Measurements from ENCODE around the gene TMEM236.

Gene TMEM236

GRCh38 chr10:17820943-17821342 lies 68.9 kb downstream of the TMEM236 start:
- DNase-seq (ENCODE audit: low spot score): no peak

- no peak for DNase-seq (ENCODE audit: low spot score)
These were observed 69.9 kb downstream of the TMEM236 start for GRCh38 chr10:17821893-17822292.

DNA sequence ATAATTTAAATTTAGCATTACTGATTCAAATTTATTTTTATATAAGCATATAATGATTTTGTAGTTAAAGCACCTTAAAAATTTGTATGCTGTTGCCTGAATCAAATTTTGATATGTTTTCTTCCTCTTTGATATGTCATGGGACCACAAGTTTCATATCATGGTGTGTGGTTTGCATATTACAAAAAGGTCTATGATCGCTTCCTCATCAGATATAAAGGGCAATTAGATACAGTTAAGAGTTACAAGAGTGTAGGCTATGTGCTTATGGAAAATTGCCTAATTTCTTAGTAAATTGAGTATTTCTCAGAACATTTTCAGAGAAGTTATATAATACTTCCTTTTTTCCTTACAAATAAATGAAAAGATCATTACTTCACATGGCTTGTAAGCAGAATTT lies 79.3 kb downstream of the TMEM236 start:
- DNase-seq (ENCODE audit: low spot score): no peak

- DNase-seq (ENCODE audit: low spot score): no peak
These were observed 79.9 kb downstream of the TMEM236 start for GRCh38 chr10:17831896-17832295.

DNA sequence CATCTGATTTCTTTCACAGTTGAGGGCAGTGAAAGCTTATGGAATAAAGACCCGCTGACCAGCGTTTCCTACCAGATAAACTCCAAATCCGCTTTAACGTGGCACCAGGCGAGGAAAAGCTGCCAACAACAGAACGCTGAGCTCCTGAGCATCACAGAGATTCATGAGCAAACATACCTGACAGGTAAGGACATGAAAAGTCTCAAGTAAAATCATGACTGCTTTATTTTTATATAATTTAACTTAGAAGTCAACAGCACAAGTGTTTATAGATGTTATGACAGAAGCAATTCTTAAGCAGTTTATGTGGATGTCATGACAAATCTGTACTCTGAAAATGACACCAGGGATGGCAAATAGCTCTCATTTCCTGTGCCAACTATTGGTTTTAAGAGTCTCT lies 81.7 kb downstream of the TMEM236 start:
- no peak for DNase-seq (ENCODE audit: low spot score)

- peak; percentile 88 for DNase-seq (ENCODE audit: low spot score)
These were observed 83.7 kb downstream of the TMEM236 start for GRCh38 chr10:17835688-17836087.

GRCh38 chr10:17836942-17837341 lies 84.9 kb downstream of the TMEM236 start:
- peak; percentile 62 for DNase-seq (ENCODE audit: low spot score)

DNA sequence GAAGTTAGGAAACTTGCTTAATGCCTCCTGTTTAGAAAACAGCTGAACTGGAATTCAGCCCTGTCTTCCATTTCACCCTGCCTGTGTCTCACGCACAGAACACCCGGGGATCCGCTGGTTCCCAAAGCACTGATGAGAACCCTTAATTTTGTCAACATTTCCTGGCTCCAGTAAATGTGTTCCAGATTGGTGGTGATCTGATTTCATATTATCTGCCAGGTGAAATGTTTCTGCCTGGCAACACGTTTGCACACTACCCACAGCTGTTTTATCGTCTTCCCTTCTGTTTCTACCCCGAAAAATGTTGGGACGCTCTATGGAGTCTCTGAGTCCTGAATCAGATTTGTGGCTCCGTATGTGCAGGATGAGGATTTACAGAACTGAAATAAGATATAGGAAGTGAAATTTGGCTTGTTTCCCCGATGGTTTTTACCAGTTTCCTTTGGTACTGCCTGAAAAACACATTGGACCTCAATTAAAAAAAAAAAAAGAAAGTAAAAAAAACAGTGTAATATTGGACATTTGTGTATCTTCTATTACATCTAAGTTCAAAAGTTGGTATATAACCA lies 86.2 kb downstream of the TMEM236 start:
- DNase-seq (ENCODE audit: low spot score): peak; percentile 14

DNA sequence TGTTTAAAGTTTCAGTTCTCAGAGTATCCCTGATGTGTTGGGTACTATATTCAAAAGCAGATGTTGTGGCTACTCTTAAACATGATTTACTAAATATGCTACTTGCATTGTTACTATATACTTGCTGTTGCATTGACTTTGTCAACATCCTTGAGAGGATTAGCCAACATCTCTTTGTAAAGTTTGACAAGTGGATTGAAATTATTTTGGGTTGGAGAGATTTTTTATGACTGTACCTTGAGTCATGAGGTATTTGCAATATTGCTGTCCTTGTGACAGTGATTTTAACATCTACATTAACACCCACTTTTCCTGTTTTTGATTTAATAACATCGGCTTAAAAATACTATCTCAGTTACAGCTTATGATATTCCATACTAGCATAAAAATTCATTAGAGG lies 89.0 kb downstream of the TMEM236 start:
- no peak for DNase-seq (ENCODE audit: low spot score)

DNA sequence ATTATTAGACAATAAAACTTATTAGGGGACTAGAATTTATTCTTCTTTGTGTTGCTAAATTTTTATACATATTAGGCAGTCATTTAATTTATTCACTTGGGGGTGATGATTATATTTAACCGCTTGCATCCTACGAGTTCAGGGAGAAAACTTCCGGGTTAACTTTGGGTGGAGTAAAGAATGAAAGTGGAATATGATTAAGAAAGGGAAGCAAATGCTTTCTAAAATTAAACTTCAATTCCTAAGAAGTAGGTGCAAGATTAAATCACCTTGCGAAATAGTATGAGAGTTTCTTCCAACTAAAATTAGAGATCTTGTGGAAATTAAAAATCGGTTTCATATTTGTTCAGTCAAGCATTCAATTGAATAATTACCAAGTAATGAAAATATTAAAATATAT lies 90.6 kb downstream of the TMEM236 start:
- no peak for DNase-seq (ENCODE audit: low spot score)

DNA sequence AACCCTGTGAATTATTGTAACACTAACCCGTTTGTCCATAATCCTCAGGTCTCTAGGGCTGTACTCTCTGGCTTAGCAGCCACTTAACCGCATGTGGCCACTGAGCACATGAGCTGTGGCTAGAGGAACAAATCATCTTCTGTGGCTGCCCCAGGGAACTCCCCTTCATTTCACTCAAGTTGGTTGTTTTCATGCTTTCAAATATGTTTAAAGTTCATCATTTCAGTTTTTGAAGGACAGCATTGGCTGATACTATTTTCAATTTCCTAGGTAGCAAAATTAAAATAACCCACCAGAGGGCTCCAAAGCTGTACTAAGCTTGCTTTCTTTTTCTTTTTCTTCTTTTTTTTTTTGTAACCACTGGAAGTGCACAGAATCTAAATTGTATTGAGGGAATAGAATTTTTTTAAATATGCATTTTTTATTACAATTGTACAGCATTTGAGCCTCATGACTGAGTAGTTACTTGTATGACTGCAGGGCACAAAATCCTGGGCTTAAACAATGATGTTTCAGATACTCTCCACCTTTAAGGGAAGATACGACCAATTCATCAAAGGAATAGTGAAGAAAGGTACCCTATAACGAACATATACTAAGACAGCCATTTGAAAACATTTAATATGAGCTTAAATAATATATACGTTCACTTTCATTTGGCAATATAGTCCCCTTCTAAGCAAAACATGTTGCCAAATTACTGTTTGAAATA lies 95.7 kb downstream of the TMEM236 start:
- peak; percentile 55 for DNase-seq (ENCODE audit: low spot score)

GRCh38 chr10:17848646-17849045 lies 96.6 kb downstream of the TMEM236 start:
- no peak for DNase-seq (ENCODE audit: low spot score)
